HG02759 (cell line): Measurements from ENCODE around the gene C11orf58.

Experiments used
- ATAC-seq: cut with Tn5 transposase; IDR thresholded peaks from one replicate; pipeline ENCODE4 v1.9.1; 2021; ENCODE audit warnings: mild to moderate bottlenecking, moderate library complexity; ENCODE audit not compliant: unreplicated experiment

Gene C11orf58

GRCh38 chr11:16800382-16800781 is 61.9 kb downstream of the C11orf58 start:
- no peak for ATAC-seq

- no peak for ATAC-seq
These were observed 63.0 kb downstream of the C11orf58 start for GRCh38 chr11:16801288-16801980.

- ATAC-seq: no peak
These were observed 65.9 kb downstream of the C11orf58 start for GRCh38 chr11:16804104-16804947.

GRCh38 chr11:16805938-16806337 is 67.5 kb downstream of the C11orf58 start:
- no peak for ATAC-seq

- ATAC-seq: no peak
These were observed 68.3 kb downstream of the C11orf58 start for GRCh38 chr11:16806791-16807190.

- no peak for ATAC-seq
These were observed 68.9 kb downstream of the C11orf58 start for GRCh38 chr11:16807306-16807705.
